ENCODE measurements around the gene KMT5B.

DNA sequence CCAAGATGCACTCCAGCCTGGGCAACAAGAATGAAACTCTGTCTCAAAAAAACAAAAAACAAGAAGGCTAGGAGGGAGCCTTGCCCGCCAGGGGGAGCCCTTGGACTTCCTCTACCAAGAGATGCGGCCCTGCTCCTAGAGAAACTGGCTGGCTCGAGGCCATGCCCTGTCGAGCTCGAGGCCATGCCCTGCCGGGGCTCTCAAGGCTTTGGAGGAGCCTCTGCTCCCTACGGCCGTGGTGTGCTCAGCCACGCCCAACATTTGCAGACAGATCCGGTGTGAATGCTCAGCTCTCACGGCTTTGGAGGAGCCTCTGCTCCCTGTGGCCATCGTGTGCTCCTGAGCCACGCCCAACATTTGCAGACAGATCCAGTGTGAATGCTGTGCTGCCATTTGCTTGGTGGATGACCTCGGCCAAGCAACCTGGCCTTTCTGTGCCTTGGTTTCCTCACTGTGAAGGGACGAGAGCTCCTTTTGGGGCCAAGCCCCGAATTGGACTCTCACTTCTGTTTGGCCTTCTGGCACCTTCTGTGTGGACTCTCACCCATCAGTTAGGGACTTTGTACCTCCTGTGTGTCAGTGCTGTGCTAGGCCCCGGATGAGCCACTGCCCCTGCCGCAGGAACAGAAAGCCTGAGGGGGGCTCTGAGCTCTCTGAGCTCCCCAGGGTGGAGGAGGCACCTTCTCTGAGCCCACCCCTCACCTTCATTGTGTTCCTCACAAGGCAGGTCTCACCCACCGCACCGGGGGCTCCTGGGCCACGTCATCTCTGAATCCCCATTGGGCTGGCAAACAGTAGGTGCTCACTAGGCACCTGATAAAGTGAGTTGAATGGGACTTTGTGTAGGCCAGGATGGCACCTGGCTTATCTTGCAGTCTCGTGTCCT, 44.6 kb upstream of the KMT5B start:
- TF ChIP-seq, protein P1, sequence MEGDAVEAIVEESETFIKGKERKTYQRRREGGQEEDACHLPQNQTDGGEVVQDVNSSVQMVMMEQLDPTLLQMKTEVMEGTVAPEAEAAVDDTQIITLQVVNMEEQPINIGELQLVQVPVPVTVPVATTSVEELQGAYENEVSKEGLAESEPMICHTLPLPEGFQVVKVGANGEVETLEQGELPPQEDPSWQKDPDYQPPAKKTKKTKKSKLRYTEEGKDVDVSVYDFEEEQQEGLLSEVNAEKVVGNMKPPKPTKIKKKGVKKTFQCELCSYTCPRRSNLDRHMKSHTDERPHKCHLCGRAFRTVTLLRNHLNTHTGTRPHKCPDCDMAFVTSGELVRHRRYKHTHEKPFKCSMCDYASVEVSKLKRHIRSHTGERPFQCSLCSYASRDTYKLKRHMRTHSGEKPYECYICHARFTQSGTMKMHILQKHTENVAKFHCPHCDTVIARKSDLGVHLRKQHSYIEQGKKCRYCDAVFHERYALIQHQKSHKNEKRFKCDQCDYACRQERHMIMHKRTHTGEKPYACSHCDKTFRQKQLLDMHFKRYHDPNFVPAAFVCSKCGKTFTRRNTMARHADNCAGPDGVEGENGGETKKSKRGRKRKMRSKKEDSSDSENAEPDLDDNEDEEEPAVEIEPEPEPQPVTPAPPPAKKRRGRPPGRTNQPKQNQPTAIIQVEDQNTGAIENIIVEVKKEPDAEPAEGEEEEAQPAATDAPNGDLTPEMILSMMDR (IDR thresholded peaks at IDR 0.05; ENCODE audit: low read length): peak; percentile 78
- TF ChIP-seq EZH2 (IDR thresholded peaks at IDR 0.05; ENCODE audit: borderline replicate concordance, low read length): no peak

All from OCI-LY1 (cell line).